GM19395 (cell line): Measurements from ENCODE around the gene HSPB1.
"Not testable (repeated sequence)": the region's sequence is repeated elsewhere in the genome, so short reads cannot be mapped to it uniquely, and the experiment has no call there.

Source experiments
- ATAC-seq: cut with Tn5 transposase; IDR thresholded peaks from one replicate; pipeline ENCODE4 v1.9.1; 2021; ENCODE audit warnings: mild to moderate bottlenecking, moderate library complexity; ENCODE audit not compliant: unreplicated experiment

The HSPB1 gene

DNA sequence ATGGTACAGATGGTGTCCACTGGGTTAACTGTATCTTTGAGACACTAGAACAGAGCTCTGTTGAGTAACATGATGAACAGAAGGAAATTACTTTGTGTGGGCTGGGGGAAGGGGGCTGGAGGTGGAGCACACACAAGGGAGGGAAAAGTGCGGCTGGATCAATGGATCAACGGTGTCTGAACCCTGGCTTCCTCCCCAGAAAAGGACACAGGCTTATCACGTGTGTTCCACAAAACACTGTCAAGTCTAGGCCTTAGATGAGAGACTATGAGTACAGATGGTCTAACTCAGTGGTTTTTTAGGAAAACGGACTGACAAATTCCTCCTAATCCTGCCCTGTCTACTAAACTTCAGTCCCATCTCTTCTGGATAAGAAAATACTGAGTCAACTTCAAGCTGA, 27.8 kb downstream of the HSPB1 start:
- ATAC-seq = no peak

DNA sequence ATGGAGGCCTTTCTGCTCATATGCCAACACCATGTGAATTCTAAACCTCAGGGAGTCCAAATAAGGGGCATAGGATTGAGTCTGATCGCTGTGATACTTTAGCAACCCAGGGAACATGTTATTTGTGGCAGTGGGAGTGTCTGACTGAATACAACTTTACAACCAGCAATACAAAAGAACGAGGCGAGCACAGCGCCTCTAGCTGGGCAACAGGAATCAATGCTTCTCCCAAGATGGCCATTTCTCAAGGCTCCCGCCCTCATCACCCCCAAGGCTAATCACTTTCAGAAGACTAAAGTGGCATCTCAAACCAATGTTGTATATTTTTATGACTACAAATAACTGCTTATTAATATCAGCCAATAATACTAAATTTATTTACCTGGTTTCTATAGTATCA, 28.2 kb downstream of the HSPB1 start:
- no peak for ATAC-seq

DNA sequence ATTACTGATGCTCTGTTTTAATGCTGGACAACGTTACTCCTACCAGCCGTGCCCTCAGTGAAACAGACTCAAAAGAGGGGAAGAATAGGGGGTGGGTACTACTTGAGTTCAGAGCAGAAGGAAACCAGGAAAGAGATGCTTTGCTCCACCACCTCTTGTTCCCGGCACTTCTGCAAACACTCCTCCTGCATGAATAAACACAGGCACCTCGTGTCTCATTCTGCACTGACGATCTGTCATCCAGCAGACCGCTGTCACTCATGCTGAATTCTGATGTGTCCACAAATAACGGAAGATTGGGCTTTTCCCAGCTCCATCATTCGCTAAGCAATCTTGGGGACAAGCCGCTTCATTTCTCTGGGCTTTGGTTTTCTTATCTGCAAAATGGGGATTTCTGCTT, 29.6 kb downstream of the HSPB1 start:
- no peak for ATAC-seq

DNA sequence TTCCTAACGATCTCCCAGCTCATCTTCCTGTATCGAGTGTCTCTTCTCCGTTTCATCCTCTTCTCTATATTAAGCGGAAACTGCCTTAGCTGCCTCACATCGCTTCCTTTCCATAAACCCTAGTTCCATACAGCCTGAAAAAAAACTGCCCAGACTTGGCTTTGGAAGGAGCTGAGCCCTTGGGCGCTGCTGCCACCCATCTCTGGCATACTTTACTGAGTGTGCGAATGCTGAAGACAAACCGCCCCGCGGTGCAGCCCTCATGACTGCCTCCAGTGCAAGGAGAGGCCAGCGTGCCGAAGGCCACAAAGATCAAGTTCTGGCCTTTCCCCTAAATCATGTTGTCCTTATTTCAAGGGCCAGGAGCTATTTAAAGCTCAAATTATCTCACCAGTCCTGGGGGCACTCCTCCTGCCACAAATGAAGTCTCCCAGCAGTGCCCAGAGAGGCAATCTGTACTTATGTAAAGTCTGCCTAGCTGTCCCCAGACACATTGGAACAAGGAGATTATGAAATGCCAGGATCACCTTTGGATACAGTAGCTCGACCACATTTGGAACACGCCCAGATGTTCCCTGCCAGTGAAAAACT, 31.1 kb downstream of the HSPB1 start:
- no peak for ATAC-seq

DNA sequence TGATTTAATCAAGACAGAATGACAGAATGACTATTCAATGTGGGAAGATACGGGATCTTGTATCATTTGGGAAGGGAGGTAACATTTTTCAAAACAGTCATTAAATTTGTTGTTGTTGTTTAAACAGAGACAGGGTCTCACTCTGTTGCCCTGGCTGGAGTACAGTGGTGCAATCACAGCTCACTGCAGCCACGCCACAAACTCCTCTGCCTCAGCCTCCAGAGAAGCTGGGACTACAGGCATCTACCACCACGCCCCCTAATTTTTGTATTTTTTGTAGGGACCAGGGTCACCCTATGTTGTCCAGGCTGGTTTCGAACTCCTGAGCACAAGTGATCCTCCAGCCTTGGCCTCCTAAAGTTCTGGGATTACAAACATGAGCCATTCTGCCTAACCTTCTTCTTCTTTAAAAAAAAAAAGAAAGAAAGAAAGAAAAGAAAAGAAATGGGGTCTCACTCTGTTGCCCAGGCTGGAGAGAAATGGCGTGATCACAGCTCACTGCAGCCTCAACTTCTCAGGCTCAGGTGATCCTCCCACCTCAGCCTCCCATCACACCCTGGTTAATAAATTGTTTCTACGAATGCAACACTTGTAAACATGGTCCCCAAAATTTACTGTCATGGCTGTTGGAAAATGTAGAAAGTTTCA, 32.0 kb downstream of the HSPB1 start:
- ATAC-seq = no peak

DNA sequence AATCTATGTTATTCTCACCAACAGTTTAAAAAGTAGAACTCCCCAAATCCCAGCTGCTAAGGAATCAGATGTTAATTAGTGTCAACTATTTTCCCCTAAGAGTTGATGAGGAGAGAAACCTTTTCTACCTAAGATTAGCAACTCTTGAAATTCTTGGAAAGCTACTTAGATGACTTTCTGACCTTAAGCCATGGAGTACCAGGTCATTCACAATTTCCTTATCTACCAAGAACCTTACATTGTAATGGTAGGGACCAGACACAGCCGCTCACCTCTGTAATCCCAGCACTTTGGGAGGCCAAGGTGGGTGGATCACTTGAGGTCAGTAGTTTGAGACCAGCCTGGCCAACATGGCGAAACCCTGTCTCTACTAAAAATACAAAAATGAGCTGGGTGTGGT, 32.9 kb downstream of the HSPB1 start:
- ATAC-seq = not testable (repeated sequence)

DNA sequence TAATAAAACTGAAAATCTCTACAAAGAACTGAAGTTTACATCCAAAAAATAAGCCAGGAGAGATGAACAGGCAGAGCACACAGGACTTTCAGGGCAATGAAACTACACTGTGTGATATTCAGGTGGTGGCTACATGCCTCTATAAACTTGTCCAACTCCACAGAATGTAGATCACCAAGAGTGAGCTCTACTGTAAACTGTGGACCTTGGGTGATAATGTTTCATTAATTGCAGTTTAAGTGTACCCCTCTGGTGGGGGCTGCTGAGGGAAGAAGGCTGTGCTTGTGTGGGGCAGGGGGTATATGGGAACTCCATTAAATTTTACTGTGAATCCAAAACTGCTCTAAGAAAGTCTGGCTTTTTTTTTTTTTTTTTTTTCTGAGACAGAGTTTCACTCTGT, 33.6 kb downstream of the HSPB1 start:
- ATAC-seq = no peak

DNA sequence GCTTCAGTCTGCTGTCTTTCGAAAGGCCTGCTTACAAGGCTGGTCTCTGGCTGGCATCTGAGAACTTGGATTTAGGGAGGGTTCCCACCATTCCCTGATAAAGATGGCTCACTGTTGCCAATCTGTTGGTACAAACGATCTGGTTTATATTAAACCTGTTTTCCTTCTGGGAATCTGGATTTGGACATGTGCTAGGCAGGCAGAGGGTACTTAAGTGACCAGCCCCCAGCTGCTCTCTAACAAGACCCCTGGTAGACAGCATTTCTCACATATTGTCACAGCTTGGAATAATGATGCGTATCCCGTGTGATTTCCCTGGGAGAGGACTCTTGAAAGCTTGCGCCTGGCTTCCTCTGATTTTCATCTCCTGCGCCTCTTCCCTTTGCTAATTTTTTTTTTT, 34.7 kb downstream of the HSPB1 start:
- no peak for ATAC-seq

DNA sequence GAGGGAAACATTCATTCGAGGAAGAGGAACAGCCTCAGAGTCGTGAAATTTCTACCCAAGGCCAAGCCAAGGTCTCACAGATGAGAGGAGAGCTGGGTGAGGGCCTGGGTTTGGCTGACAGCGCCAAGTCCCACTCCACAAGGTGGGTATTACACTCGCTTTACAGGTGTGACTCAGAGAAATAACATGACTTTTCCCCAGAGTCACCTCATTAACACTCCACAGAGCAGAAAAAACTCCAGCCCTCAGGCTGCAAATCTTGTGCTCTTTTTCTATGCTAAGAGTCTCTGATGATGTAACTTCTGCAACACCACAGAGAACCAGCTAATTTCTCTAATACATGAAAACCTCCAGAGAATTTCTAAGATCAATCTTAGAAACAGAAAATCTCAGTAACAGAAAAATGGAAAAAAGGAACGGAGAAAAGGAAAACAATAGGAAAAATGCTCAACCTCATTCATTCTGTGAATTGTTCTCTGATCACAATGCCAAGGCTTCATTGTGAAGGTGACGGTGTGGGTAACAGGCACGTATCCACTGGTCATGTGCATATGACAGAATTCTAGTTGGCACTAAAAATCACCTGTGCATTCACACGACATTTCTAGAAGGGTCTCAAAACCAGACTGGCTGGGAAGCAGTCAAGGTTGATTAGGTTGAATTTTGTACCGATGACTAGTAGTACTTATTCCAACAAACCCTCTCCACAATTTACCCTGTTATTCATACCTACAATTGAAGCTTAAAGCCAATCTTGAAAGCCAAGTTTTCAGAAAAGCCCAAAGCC, 36.0 kb downstream of the HSPB1 start:
- ATAC-seq = no peak

DNA sequence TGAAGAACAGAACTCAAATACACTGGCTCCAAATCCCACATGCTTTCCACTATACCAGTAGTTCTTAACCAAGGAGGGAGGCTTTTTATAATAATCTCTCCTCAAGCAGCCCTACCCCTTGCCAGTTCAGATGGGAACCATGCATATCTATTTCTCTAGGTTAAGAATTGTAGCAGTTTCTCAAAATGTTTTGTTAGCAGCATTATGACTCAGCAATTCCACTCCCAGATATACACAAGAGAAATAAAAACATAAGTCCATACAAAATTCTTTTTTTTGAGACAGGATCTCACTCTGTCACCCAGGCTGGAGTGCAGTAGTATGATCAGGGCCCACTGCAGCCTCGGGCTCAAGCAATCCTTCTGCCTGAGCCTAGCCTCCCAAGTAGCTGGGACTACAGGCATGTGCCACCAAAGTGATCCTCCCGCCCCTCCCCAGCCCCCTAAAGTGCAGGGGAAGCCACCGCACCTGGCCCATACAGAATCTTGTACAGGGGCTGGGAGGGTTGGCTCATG, 38.2 kb downstream of the HSPB1 start:
- ATAC-seq = no peak

DNA sequence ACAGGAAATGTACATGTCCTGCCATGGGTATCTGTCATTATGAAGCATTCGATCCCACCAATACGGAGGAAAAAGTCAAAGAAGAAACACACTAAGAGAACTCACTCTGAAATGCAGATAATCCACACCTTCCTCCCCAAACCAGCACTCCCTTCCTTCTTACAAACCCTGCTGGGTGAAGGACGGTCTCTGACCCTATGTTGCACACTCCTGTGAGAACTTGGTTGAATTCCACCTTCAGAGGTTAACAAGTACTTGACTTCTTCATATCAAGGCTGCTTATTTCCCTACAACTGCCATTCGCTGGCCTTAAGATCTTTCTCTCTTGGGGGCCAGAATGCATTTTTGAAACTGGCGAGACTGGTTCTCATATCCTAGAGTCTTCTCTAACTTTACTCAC, 39.7 kb downstream of the HSPB1 start:
- no peak for ATAC-seq

DNA sequence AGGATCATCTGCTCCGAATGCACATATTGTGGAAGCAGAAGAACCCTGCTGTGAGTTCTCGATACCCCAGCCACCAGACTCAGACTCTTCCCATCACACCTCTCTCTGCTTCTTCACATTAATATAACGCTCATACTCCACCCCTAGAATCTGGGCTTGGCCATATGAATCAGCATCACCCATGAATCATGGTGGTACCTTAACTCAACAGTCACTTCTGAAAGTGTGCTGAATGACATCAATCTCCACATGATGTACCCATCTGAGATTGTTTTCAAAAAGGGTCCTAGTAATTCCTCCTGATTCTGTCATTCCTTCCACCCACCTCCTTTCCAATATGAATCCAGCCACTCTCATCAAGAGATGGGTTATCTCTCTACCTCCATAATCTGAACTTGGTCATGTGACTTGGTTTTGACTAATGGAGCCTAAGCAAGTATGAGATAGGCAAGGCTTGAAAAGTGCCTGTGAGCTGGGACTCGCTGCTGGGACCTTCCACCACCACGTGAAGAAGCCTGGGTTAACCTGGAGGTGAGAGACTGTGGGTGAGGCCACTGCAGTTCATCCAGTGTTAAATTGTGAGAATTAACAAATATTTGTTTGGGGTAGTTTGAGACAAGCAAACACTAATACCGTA, 40.9 kb downstream of the HSPB1 start:
- no peak for ATAC-seq

DNA sequence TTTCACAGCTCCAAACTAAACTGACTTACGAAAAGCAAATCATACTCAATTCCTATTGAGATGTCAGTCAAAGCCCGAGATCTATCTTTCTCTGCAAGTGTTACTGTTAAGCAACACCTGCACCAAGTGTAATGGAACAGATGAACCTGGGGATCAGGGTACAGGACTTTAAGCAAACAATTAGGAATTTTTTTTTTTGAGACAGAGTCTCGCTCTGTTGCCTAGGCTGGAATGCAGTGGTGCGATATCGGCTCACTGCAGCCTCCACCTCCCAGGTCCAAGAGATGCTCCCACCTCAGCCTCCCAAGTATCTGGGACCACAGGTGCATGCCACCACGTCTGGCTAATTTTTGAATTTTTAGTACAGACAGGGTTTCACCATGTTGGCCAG, 41.5 kb downstream of the HSPB1 start:
- no peak for ATAC-seq

DNA sequence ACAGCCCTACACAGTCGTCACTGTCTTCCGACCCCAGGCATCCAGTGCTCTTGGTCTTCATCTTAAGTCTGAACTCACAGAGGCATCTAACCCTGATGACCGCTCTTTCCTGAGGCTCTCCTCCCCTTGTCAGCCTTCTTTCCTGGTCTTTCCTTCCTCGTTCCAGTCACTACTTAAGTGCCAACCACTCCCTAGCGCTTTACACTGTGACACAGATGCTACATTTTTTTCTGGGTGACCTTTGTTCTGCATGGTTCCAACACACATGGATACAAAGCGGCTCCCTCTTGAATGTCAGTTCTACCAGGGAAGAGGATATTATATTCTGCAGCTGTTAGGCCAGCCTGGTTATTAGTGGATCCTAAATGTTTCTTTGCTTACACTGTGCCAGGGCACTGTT, 43.6 kb downstream of the HSPB1 start:
- no peak for ATAC-seq

DNA sequence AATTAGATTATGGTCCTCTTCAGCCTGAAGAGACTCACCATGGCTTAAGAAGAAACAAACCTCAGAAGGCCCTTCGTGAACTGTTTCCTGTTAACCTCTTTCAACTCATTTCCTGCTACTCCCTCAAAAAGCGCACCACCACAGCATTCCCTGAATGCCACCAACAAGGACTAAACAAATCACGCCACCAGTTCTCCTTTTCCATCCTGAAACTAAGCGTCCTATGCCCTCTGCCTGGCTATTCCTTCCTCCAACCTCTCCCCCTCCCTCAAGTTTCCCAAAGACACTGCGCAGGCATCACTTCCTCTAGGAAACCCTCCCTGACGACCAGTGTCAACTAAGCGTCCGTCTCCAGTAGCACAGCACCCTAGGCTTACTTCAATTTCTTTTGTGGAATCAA, 44.3 kb downstream of the HSPB1 start:
- no peak for ATAC-seq

DNA sequence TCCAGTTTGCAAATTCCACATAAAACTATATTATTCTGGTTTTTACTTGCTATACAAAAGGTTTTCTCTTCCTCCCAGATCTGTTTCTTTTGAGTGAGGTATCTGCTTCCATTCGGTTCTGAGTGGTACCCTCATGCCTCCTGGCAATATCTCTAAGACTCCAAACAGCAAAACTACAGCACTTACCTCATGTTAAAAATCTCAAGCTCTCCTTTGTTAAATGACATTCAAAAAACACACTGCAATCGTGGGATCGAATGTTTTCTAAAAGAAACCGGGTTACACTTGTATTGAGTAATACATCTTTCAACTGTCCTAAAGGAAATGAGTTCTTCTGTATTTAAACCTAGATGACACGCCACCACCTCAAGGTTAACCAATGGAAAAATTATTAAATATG, 45.2 kb downstream of the HSPB1 start:
- ATAC-seq = no peak

DNA sequence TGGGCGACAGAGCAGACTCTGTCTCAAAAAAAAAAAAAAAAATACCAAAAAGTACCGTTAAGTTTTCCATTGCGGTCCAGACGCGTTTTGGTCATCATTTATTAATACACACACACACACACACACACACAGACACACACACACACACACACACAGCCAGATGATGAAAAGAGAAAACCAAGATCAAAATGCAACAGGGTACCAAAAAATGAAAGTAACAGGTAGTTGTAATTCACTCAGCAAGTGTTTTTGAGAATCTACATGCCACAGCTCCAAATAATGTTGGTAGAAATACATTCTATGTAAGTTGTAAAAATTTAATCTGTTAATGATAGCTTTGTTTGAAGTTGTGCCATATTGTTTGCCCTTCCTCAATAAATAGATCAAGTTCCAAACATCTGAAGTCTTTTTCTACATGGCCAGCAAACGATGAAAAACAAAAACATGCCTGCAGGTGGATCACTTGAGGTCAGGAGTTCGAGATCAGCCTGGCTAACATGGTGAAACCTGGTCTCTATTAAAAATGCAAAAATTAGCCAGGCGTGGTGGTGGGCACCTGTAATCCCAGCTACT, 46.9 kb downstream of the HSPB1 start:
- ATAC-seq = no peak

DNA sequence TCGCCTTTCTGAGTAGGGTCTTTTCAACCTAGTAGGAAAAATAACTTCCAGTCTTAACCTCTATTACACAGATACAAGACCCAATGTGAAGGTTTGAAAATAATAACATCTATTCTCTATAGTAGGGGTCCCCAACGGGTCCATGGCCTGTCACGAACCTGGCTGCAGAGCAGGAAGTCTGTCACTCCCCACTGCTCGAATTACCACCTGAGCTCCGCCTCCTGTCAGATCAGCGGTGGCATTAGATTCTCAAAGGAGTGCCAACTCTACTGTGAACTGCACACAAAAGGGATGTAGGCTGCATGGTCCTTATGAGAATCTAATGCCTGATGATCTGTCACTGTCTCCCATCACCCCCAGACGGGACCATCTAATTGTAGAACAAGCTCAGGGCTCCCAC, 48.9 kb downstream of the HSPB1 start:
- ATAC-seq = no peak

DNA sequence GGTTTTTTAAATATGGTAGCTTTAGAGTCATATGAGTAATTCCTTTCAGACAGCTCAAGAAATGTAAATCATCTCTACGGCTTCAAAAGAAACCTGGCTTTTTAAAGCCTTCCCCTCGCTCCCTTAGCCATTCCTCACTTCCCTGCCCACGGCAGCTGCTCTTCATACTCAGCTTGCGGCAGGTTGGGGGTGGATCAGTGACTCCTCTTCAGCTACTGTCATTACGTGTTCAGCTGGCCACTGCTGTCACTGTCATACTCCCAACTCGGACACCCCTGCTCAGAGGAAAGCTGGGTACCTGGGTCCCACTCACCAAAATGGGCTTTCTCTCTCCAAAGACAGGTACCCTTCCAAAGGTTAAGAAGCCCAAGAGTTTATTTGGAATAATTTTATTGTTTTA, 49.7 kb downstream of the HSPB1 start:
- no peak for ATAC-seq

DNA sequence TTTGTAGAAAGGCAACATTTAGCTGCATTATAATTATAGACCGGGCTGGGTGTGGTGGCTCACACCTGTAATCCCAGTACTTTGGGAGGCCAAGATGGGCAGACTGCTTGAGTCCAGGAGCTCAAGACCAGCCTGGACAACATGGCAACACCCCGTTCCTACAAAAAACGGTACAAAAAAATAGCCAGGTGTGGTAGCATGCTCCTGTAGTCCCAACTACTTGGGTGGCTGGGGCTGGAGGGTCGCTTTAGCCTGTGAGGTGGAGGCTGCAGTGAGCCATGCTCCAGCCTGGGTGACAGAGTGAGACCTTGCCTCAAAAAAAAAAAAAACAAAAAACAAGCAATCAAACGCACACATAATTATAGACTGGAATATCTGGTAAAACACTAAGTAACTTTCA, 51.3 kb downstream of the HSPB1 start:
- no peak for ATAC-seq
